ENCODE results near the gene C5orf58.

The C5orf58 gene

DNA sequence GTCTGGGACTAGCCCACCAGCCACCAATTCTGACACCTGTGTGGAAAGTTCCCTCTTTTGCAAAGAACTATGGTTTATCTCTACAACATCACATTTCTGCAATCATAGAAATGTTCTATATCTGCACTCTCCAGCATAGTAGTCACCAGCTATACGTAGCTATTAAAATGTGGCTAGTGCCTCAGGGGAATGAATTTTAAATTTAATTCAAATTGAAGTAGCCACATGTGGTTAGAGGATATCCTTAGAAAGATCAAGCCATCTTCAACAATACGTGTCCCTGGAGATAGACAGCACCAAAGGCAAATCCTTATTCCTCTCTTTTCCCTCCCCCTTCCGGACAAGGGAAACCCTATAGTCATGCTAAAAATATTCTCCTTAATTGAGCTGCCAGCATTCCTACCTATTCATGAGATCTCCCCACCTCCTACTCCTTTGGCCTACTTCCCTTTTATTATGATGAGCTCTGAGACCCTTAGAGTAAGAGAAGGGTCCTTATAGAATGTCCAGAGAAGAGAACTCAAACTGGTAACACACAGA lies 53.7 kb downstream of the C5orf58 start:
- DNase-seq = no peak

DNA sequence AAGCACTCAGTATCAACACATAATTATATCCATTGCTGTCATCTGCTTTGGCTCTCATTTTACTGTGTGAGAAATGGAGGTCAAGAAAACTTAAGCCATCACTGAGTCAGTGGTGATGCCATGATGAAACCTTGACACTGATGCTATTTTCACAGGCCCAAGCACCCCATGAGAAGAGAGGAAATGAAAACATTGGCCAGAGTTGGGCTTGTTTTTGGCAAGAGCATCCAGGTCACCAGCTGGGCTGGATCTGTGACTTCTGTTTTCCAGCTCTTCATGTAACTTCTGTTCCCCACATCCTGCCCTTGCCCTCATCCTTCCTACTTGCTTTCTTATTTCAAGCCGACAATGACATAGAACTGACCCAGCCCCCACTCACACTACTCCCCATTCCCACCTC lies 54.7 kb downstream of the C5orf58 start:
- DNase-seq = no peak

DNA sequence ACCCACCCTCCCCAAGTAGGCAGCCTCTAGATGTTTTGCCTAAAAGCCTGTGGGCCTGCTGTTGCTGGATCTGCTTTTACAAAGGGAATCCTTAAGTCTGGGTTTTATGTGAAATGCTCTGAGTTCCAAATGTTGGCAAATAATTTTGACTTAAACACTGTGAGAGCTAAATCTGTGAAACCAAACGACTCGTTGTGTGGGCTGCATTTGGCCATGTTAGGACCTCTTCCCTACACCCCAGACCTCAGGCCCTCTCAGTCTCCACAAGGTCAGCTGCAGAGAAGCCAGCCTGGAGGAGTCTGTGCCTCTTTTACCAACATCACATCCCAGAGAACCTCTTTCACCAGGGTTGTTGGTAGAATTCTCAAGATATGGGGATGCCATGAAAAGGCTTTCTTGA lies 55.4 kb downstream of the C5orf58 start:
- no peak for DNase-seq

DNA sequence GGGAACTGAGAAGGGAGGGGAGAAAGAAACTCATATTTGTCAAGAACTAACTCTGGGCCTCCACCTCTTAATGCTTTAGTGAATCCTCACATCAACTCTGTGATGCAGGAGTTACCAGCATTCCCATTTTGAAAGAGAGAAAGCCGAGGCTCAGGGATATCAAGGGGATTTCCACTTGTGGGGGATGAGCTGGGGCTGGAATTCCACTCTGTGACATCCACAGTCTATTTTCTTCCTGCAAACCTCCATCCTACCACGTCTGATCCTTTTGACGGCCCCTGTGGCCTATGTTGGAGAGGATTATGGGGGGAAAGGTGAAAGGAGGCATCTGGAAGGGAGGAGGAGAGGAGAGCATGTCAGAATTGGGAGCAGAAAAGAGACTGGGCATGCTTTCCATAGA lies 55.8 kb downstream of the C5orf58 start:
- no peak for DNase-seq

DNA sequence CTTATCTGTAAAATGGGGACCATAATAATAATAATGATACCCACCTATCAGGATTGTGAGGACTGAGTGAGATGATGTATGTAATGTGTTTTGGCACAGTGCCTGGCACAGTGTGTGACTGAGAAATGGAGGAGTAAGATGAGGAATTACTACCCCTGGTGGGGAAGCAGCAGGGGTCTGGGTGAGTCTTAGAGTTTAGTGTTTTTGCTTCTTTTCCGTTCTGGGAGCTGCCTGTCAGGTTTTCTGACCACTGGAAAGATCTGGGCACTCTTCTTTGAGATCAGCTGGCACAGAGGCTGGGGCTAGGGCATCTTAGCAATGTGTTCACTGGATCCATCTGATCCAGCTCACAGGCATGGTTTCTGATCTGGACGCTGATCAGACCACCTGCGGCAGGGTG lies 56.3 kb downstream of the C5orf58 start:
- DNase-seq = no peak

DNA sequence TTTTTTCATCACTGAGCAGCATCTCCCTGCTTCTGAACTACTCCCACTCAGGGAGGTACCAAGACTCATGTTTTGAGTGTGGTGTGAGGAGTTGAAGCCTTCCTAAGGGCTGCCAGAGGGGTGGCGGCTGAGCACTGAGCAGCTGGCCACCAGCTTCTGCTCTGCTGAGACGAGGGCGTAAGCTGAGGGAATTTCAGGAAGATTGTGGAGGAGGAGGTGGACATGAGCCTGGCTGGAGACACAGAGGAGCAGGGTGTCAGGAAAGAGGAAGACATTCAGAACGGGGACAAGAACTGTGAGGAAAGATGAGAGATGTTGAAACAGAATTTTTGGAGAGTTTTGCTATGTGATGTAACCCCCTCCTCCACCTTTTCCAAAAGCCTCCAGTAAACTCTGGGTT lies 57.0 kb downstream of the C5orf58 start:
- no peak for DNase-seq

DNA sequence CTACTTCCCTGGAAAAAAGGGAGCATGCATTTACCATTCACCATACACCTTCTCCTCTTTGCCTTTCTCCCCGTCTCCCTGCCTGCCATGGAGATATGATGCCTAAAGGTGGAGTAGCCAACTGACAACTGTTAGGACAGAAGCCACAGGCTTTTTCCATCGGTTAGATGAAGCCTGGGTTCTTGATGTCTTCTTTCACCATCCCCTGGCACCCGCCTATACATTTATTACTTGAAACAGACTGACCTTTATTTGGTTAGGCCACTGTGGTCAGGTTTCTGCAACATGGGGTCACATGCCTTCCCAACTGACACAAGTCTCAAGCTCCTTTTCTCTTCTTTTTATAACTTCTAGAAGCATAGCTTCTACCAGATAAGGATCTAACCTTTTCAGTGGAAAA lies 57.7 kb downstream of the C5orf58 start:
- no peak for DNase-seq

DNA sequence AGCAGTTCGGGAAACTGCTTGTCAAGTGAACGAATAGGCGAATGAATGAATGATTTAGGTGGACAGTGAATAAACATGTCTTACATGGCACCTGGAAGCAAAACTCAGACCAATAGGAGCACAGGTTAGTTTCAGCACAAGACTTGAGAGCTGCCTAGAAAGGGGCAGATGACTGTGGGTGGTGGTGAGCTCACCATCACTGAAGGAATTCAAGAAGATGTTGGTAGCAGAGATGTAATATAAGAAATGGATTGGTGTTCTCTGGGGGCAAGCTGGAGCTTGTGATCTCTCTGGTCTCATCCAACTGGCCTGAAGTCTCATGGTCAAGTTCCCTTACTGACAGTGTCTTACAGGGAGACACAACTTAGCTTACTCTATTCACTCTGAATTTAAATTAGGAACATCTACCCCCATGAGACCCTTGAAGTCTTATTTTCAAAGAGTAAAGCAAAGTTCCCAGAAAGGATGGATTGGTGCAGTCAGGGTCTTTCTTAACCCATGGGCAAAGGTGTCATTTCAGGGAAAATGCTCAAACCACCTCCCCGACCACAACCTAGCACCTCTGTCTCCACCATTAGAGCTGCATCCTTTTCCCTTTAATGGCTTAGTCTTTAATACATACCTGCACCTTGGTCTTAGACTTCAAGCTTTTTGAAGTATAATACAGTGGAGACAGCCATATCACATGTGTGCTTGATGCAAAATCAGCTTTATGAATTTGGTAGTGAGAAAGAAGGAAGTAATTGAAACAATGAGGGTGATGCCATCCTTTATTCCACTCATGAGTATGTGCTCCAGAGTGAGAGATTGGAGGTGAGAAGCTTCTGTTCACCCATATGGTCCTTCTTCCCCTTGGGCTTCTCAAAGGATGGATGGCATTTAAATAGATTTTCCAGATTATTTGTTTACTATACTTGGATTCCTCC lies 59.7 kb downstream of the C5orf58 start:
- no peak for DNase-seq

DNA sequence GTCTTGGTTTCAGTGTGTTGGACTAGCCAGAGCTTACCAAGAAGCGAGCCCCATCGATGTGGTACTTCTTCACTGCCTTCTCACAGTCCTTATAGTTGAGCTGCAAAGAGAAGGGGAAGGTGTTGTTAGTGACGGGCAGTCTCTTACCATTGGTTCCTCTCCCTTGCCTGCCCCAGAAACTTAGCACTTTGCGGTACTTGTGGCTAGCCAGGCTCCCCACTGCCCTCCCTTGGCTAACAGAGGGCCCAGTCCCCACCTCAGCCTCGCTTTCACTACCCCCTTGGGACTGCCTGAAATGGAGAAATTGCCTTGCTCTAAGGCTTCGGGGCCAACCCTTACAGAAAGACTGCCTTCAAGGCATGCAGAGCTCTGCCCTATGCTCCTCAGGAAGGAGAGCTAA lies 60.5 kb downstream of the C5orf58 start:
- peak; percentile 55 to 68 for DNase-seq

DNA sequence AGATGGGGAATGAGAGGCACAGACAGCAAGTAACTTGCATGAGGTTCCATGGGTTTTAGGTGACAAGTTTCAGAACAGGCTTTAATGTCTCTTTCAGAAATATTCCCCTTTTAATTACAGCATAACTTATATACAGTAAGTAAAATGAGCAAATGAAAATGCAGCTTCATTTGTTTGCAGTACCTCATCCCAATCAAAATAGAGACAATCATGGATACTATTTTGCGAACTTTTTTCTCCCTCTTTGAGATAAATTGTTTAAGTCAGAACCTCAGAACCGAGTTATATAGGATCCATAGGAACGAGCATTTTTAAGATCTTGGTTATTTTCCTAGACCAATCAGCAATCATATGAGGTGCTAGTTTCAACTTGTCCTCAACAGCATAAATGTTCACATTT lies 61.3 kb downstream of the C5orf58 start:
- no peak for DNase-seq

DNA sequence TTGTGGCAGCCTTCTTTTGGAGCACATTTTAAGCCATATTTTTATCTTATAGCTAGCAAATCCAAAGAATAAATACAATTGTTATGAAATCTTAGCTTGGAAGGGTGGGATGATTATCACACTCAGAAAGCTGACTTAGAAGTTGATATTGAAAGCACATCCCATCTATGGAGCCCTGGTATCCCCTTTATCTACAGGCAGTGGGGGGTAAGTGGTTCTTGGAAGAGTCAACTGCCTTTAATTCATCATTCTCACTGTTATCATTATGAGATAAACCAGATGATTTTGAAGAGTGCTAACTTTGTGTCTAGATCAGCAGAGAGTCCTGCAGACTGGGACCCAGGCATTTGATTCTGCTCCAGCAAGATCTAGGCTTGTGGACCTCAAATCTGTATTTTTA lies 61.8 kb downstream of the C5orf58 start:
- DNase-seq = no peak

Data from activated CD4-positive, alpha-beta T cell treated with anti-CD3 and anti-CD28 coated beads, Interleukin-2, amount 50 U/mL, for 48 hours (primary cell).